Liver (tissue), 9 donors: ENCODE measurements around the gene SLC1A2. TPM values are rescaled to one million over a fixed set of nuclear protein-coding genes. Genes with fewer than 3 reads are reported as not detected.

Experiments used
- DNase-seq: peaks from one replicate; pipeline ENCODE4 v3.0.0-alpha.2; 2017; ENCODE audit warnings: low spot score
- H3K27ac ChIP-seq, 2 donors: one replicate each; pipeline ENCODE4 v1.7.0; 2013; ENCODE audit warnings: inconsistent platforms in 2 of 2, low read length in 2 of 2, control low read depth in 1 of 2, low read depth in 1 of 2, mild to moderate bottlenecking in 1 of 2
- H3K27me3 ChIP-seq, 4 donors: one replicate each; pipeline versions ENCODE4 v1.6.1 to v1.7.0; 2013; ENCODE audit warnings: low read length in 3 of 4, inconsistent platforms in 1 of 4, mild to moderate bottlenecking in 1 of 4, moderate library complexity in 1 of 4; ENCODE audit not compliant: control insufficient read depth in 4 of 4, insufficient read depth in 4 of 4
- H3K36me3 ChIP-seq, 4 donors: one replicate each; pipeline versions ENCODE4 v1.6.1 to v1.7.0; 2013; ENCODE audit warnings: low read length in 3 of 4, mild to moderate bottlenecking in 3 of 4, low read depth in 1 of 4, moderate library complexity in 1 of 4; ENCODE audit not compliant: control insufficient read depth in 4 of 4, insufficient read depth in 3 of 4
- H3K4me1 ChIP-seq, 4 donors: one replicate each; pipeline versions ENCODE4 v1.6.1 to v1.7.0; 2013; ENCODE audit warnings: low read length in 3 of 4, mild to moderate bottlenecking in 3 of 4, moderate library complexity in 1 of 4; ENCODE audit not compliant: control insufficient read depth in 4 of 4, insufficient read depth in 4 of 4
- H3K4me3 ChIP-seq, 3 donors: one replicate each; pipeline versions ENCODE4 v1.6.1 to v1.7.0; 2013; ENCODE audit warnings: low read length in 3 of 3, control low read depth in 1 of 3, low read depth in 1 of 3, mild to moderate bottlenecking in 1 of 3
- H3K9ac ChIP-seq, 2 donors: one replicate each; pipeline ENCODE4 v1.7.0; 2013; ENCODE audit warnings: low read length in 2 of 2, mild to moderate bottlenecking in 2 of 2, moderate library complexity in 2 of 2, control low read depth in 1 of 2, low read depth in 1 of 2
- H3K9me3 ChIP-seq, 4 donors: one replicate each; pipeline versions ENCODE4 v1.6.1 to v1.7.0; 2013; ENCODE audit warnings: low read length in 3 of 4; ENCODE audit not compliant: control insufficient read depth in 4 of 4
- EGR1 ChIP-seq, 2 donors: IDR thresholded peaks; 2 replicates each; pipeline ENCODE4 v1.6.1; 2016 to 2018; ENCODE audit warnings: antibody characterized with exemption in 2 of 2, low read depth in 2 of 2
- FOXA1 ChIP-seq: IDR thresholded peaks from 2 replicates; pipeline ENCODE4 v1.6.1; 2016; ENCODE audit warnings: antibody characterized with exemption
- FOXA2 ChIP-seq: IDR thresholded peaks from 2 replicates; pipeline ENCODE4 v1.6.1; 2016; ENCODE audit warnings: antibody characterized with exemption
- GABPA ChIP-seq, 2 donors: IDR thresholded peaks in 1 of 2; conservative IDR thresholded peaks in 1 of 2; 2 replicates each; pipeline ENCODE4 v1.6.1; 2016; ENCODE audit warnings: antibody characterized with exemption in 2 of 2, mild to moderate bottlenecking in 1 of 2, moderate library complexity in 1 of 2
- HNF4A ChIP-seq, 2 donors: conservative IDR thresholded peaks; 2 replicates each; pipeline ENCODE4 v1.6.1; 2016; ENCODE audit warnings: antibody characterized with exemption in 2 of 2, mild to moderate bottlenecking in 2 of 2
- HNF4G ChIP-seq: IDR thresholded peaks from 2 replicates; pipeline ENCODE4 v1.6.1; 2016; ENCODE audit warnings: antibody characterized with exemption
- JUND ChIP-seq, 2 donors: IDR thresholded peaks; 2 replicates each; pipeline ENCODE4 v1.6.1; 2016; ENCODE audit warnings: antibody characterized with exemption in 2 of 2
- NR2F2 ChIP-seq: IDR thresholded peaks from 2 replicates; pipeline ENCODE4 v1.6.1; 2016; ENCODE audit warnings: antibody characterized with exemption
- RXRA ChIP-seq, 2 donors: IDR thresholded peaks; 2 replicates each; pipeline ENCODE4 v1.6.1; 2017 to 2018; ENCODE audit warnings: antibody characterized with exemption in 2 of 2, mild to moderate bottlenecking in 1 of 2
- SP1 ChIP-seq: IDR thresholded peaks from 2 replicates; pipeline ENCODE4 v1.6.1; 2018; ENCODE audit warnings: antibody characterized with exemption, mild to moderate bottlenecking
- TAF1 ChIP-seq: conservative IDR thresholded peaks from 2 replicates; pipeline ENCODE4 v1.6.1; 2016; ENCODE audit warnings: antibody characterized with exemption, mild to moderate bottlenecking
- YY1 ChIP-seq: IDR thresholded peaks from 2 replicates; pipeline ENCODE4 v1.6.1; 2016; ENCODE audit warnings: antibody characterized with exemption, mild to moderate bottlenecking
- WGBS: extraction: QIAGEN DNeasy Blood & Tissue Kit; methylation state at CpG from one replicate; pipeline ENCODE4 v1.1.7; 2013; 5-methylcytosine and 5-hydroxymethylcytosine counted together
- polyA plus RNA-seq, 2 donors: library from polyadenylated mRNA; stranded (reverse) in 1 of 2; unstranded in 1 of 2; fragments of 200-250 nt in 1 of 2; fragments of >200 nt in 1 of 2; fragmentation: Nextera tagmentation in 1 of 2; extraction: Ambion mirVana in 1 of 2; gene quantifications; one replicate each; pipeline versions ENCODE4 v1.2.1 to v1.2.3, GENCODE V29; 2013 to 2015
- total RNA-seq, 2 donors: library from RNA; depleted of rRNA; stranded (reverse); fragments of >200 nt; gene quantifications; one replicate each; pipeline ENCODE4 v1.2.3, GENCODE V29; 2014
- TF ChIP-seq, protein P1 (sequence below): IDR thresholded peaks from 2 replicates; pipeline ENCODE4 v1.6.1; 2016; ENCODE audit warnings: antibody characterized with exemption
- TF ChIP-seq, protein P2 (sequence below): fragments of 150-350 bp; IDR thresholded peaks from 2 replicates; pipeline ENCODE4 v1.5.1; 2017; ENCODE audit warnings: improper control_type of control experiment, low read depth, low read length; ENCODE audit not compliant: missing input control
- TF ChIP-seq, protein P3 (sequence below): IDR thresholded peaks from 2 replicates; pipeline ENCODE4 v1.6.1; 2016; ENCODE audit warnings: antibody characterized with exemption
- TF ChIP-seq, protein P4 (sequence below): IDR thresholded peaks from 2 replicates; pipeline ENCODE4 v1.6.1; 2016; ENCODE audit warnings: antibody characterized with exemption, mild to moderate bottlenecking
- donor health status: healthy.
- donor health status: healthy.
- donor health status: healthy.
- donor health status: healthy.
- donor health status: healthy.

The SLC1A2 gene
- total and polyA plus RNA-seq, 4 donors, result 6.4 to 19.5 (median 13.5) TPM

DNA sequence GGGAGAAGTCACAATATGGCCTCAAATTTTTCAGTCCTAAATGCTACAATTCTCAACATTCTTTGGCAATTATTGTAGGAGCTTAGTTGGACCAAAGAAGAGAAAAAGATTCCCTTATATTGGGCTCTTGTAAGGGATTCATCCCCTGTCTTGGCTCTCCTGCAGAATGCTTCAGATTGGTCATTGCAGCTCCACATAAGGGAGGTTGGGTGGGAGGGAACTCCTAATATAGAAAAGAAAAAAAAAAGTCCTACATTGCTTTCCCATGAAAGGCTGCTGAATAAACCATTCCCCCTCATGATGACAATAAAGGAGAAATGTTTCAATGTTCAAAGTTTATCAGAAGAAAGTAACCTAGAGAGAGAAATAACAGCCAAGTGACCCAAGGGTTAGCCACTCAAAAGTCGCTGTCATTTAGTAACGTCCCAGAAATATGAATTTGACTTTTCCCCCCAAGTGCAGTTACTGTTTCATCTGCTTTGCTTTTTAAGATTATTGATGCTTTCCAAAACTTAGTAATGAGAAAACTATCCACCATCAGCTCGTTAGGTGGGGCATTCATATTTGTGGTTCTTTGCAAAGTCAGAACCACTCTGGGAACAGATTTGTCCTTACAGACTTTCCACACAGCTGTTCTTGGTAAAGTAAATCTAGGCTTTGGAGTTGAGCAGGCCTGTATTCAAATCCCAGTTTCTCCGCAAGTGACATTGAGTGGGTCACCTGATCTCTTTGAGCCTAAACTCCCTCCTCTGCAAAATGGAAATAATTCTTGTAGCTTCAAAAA, 5.0 kb upstream of the SLC1A2 start:
- no peak for DNase-seq
- TF ChIP-seq TAF1, result no peak
- TF ChIP-seq JUND (IDR thresholded peaks at IDR 0.05), result no peak
- TF ChIP-seq SP1, result no peak
- TF ChIP-seq FOXA2, result no peak
- TF ChIP-seq GABPA (IDR thresholded peaks at IDR 0.05 in 1 of 2, conservative IDR thresholded peaks at IDR 0.05 in 1 of 2), result no peak
- no peak for TF ChIP-seq YY1
- TF ChIP-seq EGR1 (IDR thresholded peaks at IDR 0.05; ENCODE audit: low read depth in 2 of 2), result no peak
- TF ChIP-seq, protein P1, sequence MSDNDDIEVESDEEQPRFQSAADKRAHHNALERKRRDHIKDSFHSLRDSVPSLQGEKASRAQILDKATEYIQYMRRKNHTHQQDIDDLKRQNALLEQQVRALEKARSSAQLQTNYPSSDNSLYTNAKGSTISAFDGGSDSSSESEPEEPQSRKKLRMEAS, result no peak
- TF ChIP-seq, protein P2, sequence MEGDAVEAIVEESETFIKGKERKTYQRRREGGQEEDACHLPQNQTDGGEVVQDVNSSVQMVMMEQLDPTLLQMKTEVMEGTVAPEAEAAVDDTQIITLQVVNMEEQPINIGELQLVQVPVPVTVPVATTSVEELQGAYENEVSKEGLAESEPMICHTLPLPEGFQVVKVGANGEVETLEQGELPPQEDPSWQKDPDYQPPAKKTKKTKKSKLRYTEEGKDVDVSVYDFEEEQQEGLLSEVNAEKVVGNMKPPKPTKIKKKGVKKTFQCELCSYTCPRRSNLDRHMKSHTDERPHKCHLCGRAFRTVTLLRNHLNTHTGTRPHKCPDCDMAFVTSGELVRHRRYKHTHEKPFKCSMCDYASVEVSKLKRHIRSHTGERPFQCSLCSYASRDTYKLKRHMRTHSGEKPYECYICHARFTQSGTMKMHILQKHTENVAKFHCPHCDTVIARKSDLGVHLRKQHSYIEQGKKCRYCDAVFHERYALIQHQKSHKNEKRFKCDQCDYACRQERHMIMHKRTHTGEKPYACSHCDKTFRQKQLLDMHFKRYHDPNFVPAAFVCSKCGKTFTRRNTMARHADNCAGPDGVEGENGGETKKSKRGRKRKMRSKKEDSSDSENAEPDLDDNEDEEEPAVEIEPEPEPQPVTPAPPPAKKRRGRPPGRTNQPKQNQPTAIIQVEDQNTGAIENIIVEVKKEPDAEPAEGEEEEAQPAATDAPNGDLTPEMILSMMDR, result no peak
- Histone ChIP-seq H3K4me3 (no peak overlapping the region), H3K36me3 (no peaks in the 10 kb centered on the region), H3K27ac (no peak overlapping the region), H3K9me3 (no peaks in the 10 kb centered on the region), H3K9ac (no peak overlapping the region), H3K27me3 (peaks cover 0 to 18% (median 8%) of the 10 kb centered on the region in 4 donors), H3K4me1 (peaks cover 6 to 8% (median 6%) of the 10 kb centered on the region in 4 donors)
- WGBS, result 59% methylated on average over 4 of the region's 4 CpGs

DNA sequence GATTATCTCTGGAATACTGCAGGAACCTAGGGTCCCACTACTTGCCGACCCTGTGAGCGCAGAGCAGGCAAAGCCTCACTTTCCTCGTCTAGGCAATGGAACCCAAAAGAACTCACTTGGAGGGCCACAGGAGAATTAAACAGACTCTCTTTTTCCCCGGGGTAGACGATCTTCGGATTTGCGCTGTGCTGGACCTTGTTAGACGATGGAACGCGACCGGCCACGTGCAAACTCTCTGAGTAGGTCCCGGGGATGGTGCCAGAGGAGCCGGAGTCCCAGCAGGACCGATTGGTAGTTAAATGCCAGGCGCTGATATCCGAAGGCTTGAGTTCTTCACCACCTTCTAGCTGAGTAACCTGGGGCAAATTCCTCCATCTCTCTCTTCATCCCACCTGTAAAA, 1.0 kb upstream of the SLC1A2 start:
- Histone ChIP-seq H3K27ac (no peak overlapping the region), H3K36me3 (no peaks in the 10 kb centered on the region), H3K27me3 (peaks cover 0 to 20% (median 11%) of the 10 kb centered on the region in 4 donors), H3K9me3 (no peaks in the 10 kb centered on the region), H3K9ac (no peak overlapping the region), H3K4me1 (peaks cover 11 to 20% (median 14%) of the 10 kb centered on the region in 4 donors), H3K4me3 (peak overlapping the region in 1 of 3 donors; percentile 41)
- DNase-seq, result no peak
- 10% methylated on average over 17 of the region's 17 CpGs for WGBS
- TF ChIP-seq, protein P1, result no peak
- no peak for TF ChIP-seq EGR1 (IDR thresholded peaks at IDR 0.05; ENCODE audit: low read depth in 2 of 2)
- no peak for TF ChIP-seq HNF4G
- no peak for TF ChIP-seq JUND (IDR thresholded peaks at IDR 0.05)
- TF ChIP-seq SP1, result no peak
- no peak for TF ChIP-seq HNF4A (conservative IDR thresholded peaks at IDR 0.05)
- no peak for TF ChIP-seq RXRA (IDR thresholded peaks at IDR 0.05)
- TF ChIP-seq GABPA (IDR thresholded peaks at IDR 0.05 in 1 of 2, conservative IDR thresholded peaks at IDR 0.05 in 1 of 2), result no peak
- TF ChIP-seq, protein P3, sequence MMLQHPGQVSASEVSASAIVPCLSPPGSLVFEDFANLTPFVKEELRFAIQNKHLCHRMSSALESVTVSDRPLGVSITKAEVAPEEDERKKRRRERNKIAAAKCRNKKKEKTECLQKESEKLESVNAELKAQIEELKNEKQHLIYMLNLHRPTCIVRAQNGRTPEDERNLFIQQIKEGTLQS, result no peak
- TF ChIP-seq, protein P2, result no peak
- no peak for TF ChIP-seq NR2F2
- no peak for TF ChIP-seq TAF1
- no peak for TF ChIP-seq FOXA1
- TF ChIP-seq, protein P4, sequence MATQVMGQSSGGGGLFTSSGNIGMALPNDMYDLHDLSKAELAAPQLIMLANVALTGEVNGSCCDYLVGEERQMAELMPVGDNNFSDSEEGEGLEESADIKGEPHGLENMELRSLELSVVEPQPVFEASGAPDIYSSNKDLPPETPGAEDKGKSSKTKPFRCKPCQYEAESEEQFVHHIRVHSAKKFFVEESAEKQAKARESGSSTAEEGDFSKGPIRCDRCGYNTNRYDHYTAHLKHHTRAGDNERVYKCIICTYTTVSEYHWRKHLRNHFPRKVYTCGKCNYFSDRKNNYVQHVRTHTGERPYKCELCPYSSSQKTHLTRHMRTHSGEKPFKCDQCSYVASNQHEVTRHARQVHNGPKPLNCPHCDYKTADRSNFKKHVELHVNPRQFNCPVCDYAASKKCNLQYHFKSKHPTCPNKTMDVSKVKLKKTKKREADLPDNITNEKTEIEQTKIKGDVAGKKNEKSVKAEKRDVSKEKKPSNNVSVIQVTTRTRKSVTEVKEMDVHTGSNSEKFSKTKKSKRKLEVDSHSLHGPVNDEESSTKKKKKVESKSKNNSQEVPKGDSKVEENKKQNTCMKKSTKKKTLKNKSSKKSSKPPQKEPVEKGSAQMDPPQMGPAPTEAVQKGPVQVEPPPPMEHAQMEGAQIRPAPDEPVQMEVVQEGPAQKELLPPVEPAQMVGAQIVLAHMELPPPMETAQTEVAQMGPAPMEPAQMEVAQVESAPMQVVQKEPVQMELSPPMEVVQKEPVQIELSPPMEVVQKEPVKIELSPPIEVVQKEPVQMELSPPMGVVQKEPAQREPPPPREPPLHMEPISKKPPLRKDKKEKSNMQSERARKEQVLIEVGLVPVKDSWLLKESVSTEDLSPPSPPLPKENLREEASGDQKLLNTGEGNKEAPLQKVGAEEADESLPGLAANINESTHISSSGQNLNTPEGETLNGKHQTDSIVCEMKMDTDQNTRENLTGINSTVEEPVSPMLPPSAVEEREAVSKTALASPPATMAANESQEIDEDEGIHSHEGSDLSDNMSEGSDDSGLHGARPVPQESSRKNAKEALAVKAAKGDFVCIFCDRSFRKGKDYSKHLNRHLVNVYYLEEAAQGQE, result no peak
